B cell (primary cell): ENCODE results near the gene KCND3. TPM values are rescaled to one million over a fixed set of nuclear protein-coding genes. Genes with fewer than 3 reads are reported as not detected.

Source experiments
- ATAC-seq: fragments of 200-7000 bp; cut with Tn5 transposase; one replicate; pipeline ENCODE4 v1.10.0; 2021; ENCODE audit warnings: low read depth, mild to moderate bottlenecking, moderate number of reproducible peaks, moderate library complexity
- CTCF ChIA-PET: fragments of 350-600 bp; sonication (Branson Sonifier 250); formaldehyde crosslinking; loops from one replicate; lab custom pipeline; 2021; ENCODE audit warnings: antibody characterized with exemption, inconsistent platforms; lab: Charles Lee
- POLR2A ChIA-PET: fragments of 350-600 bp; sonication (Branson Sonifier 250); formaldehyde crosslinking; loops from one replicate; lab custom pipeline; 2021; ENCODE audit warnings: antibody characterized with exemption; lab: Charles Lee
- DNase-seq: peaks from one replicate; pipeline ENCODE4 v3.0.0; 2013
- H2AFZ ChIP-seq: 2 replicates; pipeline ENCODE4 v1.6.1; 2012; ENCODE audit warnings: mild to moderate bottlenecking, low read depth, low read length; ENCODE audit not compliant: insufficient read depth, poor library complexity, severe bottlenecking
- H3K27ac ChIP-seq, 2 donors: 1 replicate in 1 of 2; 2 replicates in 1 of 2; pipeline ENCODE4 v1.5.1; 2012 to 2013; ENCODE audit warnings: low read length in 2 of 2, mild to moderate bottlenecking in 2 of 2, moderate library complexity in 1 of 2
- H3K27me3 ChIP-seq, 4 experiments: fragments of 200-600 bp in 1 of 4; sonication (generic) in 1 of 4; replicated peaks in 1 of 4; 1 replicate in 2 of 4; 2 replicates in 2 of 4; pipeline versions ENCODE4 v1.6.1 to v1.7.0; 2013 to 2016; ENCODE audit warnings: low read length in 3 of 4, mild to moderate bottlenecking in 2 of 4, mixed read lengths in 1 of 4, moderate library complexity in 1 of 4; ENCODE audit not compliant: insufficient read depth in 4 of 4, control insufficient read depth in 3 of 4; ENCODE audit errors: control extremely low read depth in 1 of 4
- H3K36me3 ChIP-seq, 2 experiments: replicated peaks in 1 of 2; 1 replicate in 1 of 2; 2 replicates in 1 of 2; pipeline versions ENCODE4 v1.6.1 to v1.7.1; 2013; ENCODE audit warnings: low read length in 1 of 2; ENCODE audit not compliant: insufficient read depth in 2 of 2, control insufficient read depth in 1 of 2; ENCODE audit errors: control extremely low read depth in 1 of 2, extremely low read depth in 1 of 2
- H3K4me1 ChIP-seq, 2 donors: fragments of 200-600 bp in 1 of 2; sonication (generic) in 1 of 2; 1 replicate in 1 of 2; 2 replicates in 1 of 2; pipeline versions ENCODE4 v1.5.1 to v1.6.1; 2013 to 2017; ENCODE audit warnings: low read length in 2 of 2; ENCODE audit not compliant: control insufficient read depth in 2 of 2, insufficient read depth in 2 of 2
- H3K4me2 ChIP-seq: replicated peaks from 2 replicates; pipeline ENCODE3; 2012; ENCODE audit warnings: mild to moderate bottlenecking, low read depth, low read length; ENCODE audit not compliant: poor library complexity, severe bottlenecking
- H3K4me3 ChIP-seq, 5 experiments: fragments of 200-600 bp in 1 of 5; sonication (generic) in 1 of 5; 1 replicate in 3 of 5; 2 replicates in 2 of 5; pipeline versions ENCODE4 v1.5.1 to v1.7.0; 2011 to 2016; ENCODE audit warnings: low read length in 4 of 5, mild to moderate bottlenecking in 4 of 5, low read depth in 2 of 5, control low read depth in 1 of 5, moderate library complexity in 1 of 5; ENCODE audit not compliant: insufficient read depth in 1 of 5; ENCODE audit errors: control extremely low read depth in 1 of 5, extremely low read depth in 1 of 5
- H3K79me2 ChIP-seq: fragments of 200-600 bp; sonication (generic); one replicate; pipeline ENCODE4 v1.6.0; 2016; ENCODE audit warnings: low read length; ENCODE audit not compliant: control insufficient read depth, insufficient read depth
- H3K9ac ChIP-seq: fragments of 200-600 bp; sonication (generic); 2 replicates; pipeline ENCODE4 v1.6.1; 2017; ENCODE audit warnings: mild to moderate bottlenecking, low read length, moderate library complexity
- H3K9me3 ChIP-seq, 3 donors: one replicate each; pipeline versions ENCODE4 v1.6.1 to v1.7.1; 2013; ENCODE audit warnings: low read length in 2 of 3; ENCODE audit not compliant: control insufficient read depth in 2 of 3, insufficient read depth in 1 of 3; ENCODE audit errors: control extremely low read depth in 1 of 3
- H4K20me1 ChIP-seq: 2 replicates; pipeline ENCODE4 v1.6.0; 2012; ENCODE audit warnings: mild to moderate bottlenecking, low read length; ENCODE audit not compliant: insufficient read depth, control insufficient read depth, poor library complexity, severe bottlenecking
- H3K27ac Mint-ChIP-seq: one replicate; pipeline ENCODE4 v1.8.0; 2021; ENCODE audit warnings: mixed read lengths
- H3K27me3 Mint-ChIP-seq: one replicate; pipeline ENCODE4 v1.8.0; 2021; ENCODE audit warnings: mixed read lengths
- H3K4me1 Mint-ChIP-seq: one replicate; pipeline ENCODE4 v1.8.0; 2021; ENCODE audit warnings: mixed read lengths
- H3K4me3 Mint-ChIP-seq: one replicate; pipeline ENCODE4 v1.8.0; 2021; ENCODE audit warnings: mixed read lengths
- H3K9me3 Mint-ChIP-seq: one replicate; pipeline ENCODE4 v1.8.0; 2022; ENCODE audit warnings: mixed read lengths; ENCODE audit not compliant: insufficient read depth
- CTCF ChIP-seq: fragments of 200-600 bp; IDR thresholded peaks from one replicate; pipeline ENCODE4 v1.8.0; 2022; ENCODE audit warnings: antibody characterized with exemption, mild to moderate bottlenecking
- EZH2 ChIP-seq: IDR thresholded peaks from 2 replicates; pipeline ENCODE4 v1.6.1; 2012; ENCODE audit warnings: borderline replicate concordance, low read depth, mild to moderate bottlenecking, moderate library complexity, low read length; ENCODE audit not compliant: insufficient read depth, poor library complexity, severe bottlenecking
- WGBS: methylation state at CpG from one replicate; pipeline ENCODE4 v1.1.5; 2013; ENCODE audit warnings: missing lambda C conversion rate; ENCODE audit not compliant: insufficient coverage; 5-methylcytosine and 5-hydroxymethylcytosine counted together
- intact Hi-C: fragments of 100-400 bp; cut with micrococcal nuclease; formaldehyde crosslinking; loops from one replicate; pipeline ENCODE4 v1.10.0; 2022
- polyA plus RNA-seq: library from polyadenylated mRNA; depleted of rRNA; stranded (reverse); fragments of >200 nt; gene quantifications from 2 replicates; pipeline ENCODE4 v1.2.3, GENCODE V29; 2012
- total RNA-seq, 2 donors: library from RNA; stranded (reverse); fragments of 120-200 nt in 1 of 2; gene quantifications; 1 replicate in 1 of 2; 2 replicates in 1 of 2; pipeline versions ENCODE4 v1.2.3 to v1.2.4, GENCODE V29; 2013 to 2022

The KCND3 gene
- total and polyA plus RNA-seq, 2 donors (not counting 1 experiment from before 2014, with no cell fraction given), result 0.07 TPM; not detected in 1

GRCh38 chr1:111831153-111831552 lies 158.3 kb downstream of the KCND3 start:
- DNase-seq (no peak), ATAC-seq (no peak)
- Mint-ChIP-seq H3K4me3 (no peak overlapping the region), H3K27ac (no peak overlapping the region), H3K4me1 (no peaks in the 10 kb centered on the region), H3K9me3 (no peaks in the 10 kb centered on the region), H3K27me3 (peaks cover 43% of the 10 kb centered on the region)
- no peaks in the 10 kb centered on the region for H3K4me1 ChIP-seq
- no peak overlapping the region for H2AFZ ChIP-seq
- H3K4me3 ChIP-seq, result no peak overlapping the region
- ChIA-PET POLR2A (no interaction called here), CTCF (no interaction called here)
- WGBS, result 20% methylated on average over 1 of the region's 1 CpG
- no peak overlapping the region for H3K27ac ChIP-seq
- H3K36me3 ChIP-seq, result no peaks in the 10 kb centered on the region
- H3K4me2 ChIP-seq, result no peak overlapping the region
- no peaks in the 10 kb centered on the region for H4K20me1 ChIP-seq
- intact Hi-C loops, result no loop called here
- TF ChIP-seq EZH2 (no peak), CTCF (no peak)
- peaks cover 0 to 8% (median 1%) of the 10 kb centered on the region in 4 experiments for H3K27me3 ChIP-seq
- H3K9ac ChIP-seq, result no peak overlapping the region
- H3K9me3 ChIP-seq, result peaks cover 0 to 2% (median 0%) of the 10 kb centered on the region in 3 donors
- H3K79me2 ChIP-seq, result no peaks in the 10 kb centered on the region

- Histone ChIP-seq H3K27ac (no peak overlapping the region), H3K4me2 (no peak overlapping the region), H4K20me1 (no peaks in the 10 kb centered on the region), H3K79me2 (no peaks in the 10 kb centered on the region), H3K27me3 (peaks cover 0 to 22% (median 2%) of the 10 kb centered on the region in 4 experiments), H3K4me1 (no peaks in the 10 kb centered on the region), H3K4me3 (no peak overlapping the region), H3K9ac (no peak overlapping the region), H3K9me3 (peaks cover 0 to 5% (median 5%) of the 10 kb centered on the region in 3 donors), H3K36me3 (no peaks in the 10 kb centered on the region), H2AFZ (no peak overlapping the region)
- POLR2A ChIA-PET, result no interaction called here
- no peak overlapping the region for H3K27ac Mint-ChIP-seq
- intact Hi-C loops, result no loop called here
- no peak for DNase-seq
- no peak for TF ChIP-seq EZH2
- no peak for TF ChIP-seq CTCF
- ATAC-seq, result no peak
- 93% methylated on average over 4 of the region's 6 CpGs for WGBS
- no peak overlapping the region for H3K4me3 Mint-ChIP-seq
- no peaks in the 10 kb centered on the region for H3K4me1 Mint-ChIP-seq
- peaks cover 61% of the 10 kb centered on the region for H3K27me3 Mint-ChIP-seq
- CTCF ChIA-PET, result no interaction called here
- H3K9me3 Mint-ChIP-seq, result no peaks in the 10 kb centered on the region
These were observed 161.5 kb downstream of the KCND3 start for GRCh38 chr1:111827946-111828345.
